CD4-positive, alpha-beta T cell treated with Interleukin-1 beta for 1 hour (primary cell): ENCODE data around the gene MB21D2.

Experiments
- DNase-seq, 2 donors: peaks; one replicate each; pipeline ENCODE4 v3.0.0-alpha.2; 2020 to 2022

Gene MB21D2

DNA sequence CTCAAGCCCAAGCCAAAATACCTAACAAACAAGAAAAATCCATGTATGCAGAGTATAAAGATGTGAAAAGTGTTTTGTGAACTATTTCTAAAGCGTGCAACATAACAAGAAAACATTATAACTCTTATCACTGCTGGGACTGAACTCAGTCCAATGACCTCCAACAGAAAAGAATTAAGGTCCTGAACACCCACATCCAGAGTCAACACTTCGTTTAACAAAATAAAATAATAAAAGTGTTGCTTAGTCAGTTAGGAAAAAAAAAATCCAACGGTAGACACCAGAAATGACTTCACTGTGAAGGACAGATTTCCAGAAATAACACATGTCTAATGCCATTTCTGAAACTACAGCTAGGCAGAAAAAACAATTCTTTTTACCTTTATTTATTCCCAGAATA, 28.0 kb downstream of the MB21D2 start:
- no peak for DNase-seq

DNA sequence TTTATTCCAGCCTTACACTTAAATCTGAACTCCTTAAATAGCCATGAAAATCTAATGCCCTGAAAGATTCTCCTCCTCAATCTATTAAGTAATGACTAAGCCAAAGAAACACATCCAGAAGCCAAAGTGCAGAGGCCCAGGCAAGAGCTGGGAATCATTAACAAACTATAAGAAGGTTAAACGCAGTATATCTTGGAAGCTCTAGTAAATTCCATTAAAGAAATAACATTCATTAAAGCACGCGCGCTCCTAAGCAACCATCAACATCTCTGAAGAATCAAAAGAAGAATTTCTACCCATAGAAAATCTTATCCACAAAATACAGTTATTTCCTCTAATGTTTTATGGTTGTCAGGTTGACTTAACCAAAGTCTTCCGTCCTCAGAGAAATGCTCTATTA, 29.5 kb downstream of the MB21D2 start:
- no peak for DNase-seq

DNA sequence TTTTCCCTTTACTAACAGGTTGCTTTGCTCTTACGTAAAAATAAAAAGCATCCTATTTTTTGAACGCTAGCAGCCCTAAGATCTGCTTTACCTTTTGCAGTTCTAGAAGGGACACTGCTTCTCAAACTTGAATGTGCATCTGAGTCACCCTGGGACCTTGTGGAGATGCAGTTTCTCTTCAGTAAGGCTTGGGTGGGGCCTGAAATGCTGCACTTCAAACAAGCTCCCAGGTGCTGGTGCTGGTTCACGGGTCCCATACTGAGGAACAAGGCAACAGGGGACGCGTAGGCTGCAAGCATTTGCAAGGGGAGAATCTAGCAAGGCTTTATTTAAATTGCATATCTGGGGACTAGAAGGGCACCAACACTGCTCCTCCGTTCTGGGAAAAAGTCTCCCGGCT, 30.0 kb downstream of the MB21D2 start:
- no peak for DNase-seq

DNA sequence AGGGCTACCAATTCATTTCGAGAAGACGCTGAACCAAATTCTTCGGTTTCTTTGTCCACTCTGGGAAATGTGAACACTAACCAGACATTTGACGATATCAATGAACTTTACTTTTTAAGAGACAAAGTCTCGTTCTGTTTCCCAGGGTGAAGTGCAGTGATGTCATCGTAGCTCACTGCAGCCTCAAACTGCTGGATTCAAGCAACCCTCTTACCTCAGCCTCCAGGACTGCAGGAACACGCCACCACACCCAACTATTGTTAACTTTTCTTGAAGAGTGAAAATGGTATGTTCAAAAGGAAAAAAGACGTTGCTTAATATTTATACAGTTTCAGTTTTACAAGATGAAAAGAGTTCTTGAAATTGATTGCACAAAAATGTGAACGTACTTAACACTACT, 30.6 kb downstream of the MB21D2 start:
- no peak for DNase-seq

DNA sequence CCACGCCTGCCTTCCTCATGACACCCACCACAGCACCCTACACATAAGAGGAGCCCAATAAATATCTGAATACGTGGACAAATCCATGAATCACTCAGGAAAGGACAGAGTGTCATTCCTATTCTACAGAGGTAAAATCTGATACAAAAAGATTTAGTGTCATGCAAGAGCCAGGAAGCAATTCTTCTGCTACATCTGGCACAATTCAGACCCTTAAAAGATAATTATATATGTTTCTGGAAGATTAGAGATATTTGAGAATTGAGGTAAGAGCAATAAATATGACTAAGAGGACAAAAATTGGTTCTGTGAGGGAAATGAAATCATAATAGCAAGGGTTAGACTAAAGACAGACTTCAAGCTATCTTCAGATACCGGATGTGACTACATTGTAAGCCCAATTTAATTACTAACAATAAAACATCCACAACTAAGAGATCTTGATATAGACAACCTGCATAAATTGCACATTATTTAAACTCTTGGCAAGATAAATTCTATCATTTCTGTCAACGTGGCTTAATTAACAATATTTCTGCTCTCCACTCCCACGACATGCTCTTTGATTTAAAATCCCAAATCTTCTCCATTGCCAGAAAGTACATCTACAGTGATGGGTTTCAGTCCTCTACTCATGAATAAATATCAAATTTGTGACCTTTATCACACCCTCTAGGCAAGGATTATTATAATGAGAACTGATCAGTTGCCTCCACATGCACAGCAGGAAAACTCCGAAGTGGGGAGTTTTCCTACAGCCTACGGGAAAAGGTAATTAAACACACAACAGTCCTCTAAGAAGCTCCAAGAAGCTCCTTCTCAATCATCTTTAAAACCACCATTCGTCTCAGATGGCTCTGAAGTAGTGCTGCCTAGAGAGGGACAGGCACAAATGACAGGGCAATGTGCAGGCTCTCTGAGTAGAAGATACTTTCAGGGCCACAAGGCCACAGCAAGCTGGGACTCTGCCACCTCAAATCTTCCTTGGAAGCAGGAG, 32.6 kb downstream of the MB21D2 start:
- DNase-seq, result no peak

DNA sequence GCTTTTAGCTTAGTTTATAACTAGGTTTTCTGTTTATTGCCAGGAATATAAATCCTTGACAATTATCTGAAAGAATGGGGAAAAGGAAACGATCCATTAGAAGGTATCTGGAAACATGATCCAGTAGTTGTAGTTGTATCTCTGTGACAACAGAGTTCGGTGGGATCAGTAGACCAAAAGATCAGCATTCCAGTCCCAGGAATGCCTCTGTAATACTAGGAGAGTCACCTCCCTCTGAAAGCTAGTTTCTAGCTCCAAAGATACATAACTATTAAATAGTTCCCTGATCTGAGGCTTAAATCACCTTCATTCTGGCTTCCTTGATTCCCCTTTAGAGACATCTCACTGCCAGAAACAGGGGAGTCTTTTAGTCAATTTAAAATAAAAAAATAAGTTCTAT, 34.1 kb downstream of the MB21D2 start:
- DNase-seq, result no peak

DNA sequence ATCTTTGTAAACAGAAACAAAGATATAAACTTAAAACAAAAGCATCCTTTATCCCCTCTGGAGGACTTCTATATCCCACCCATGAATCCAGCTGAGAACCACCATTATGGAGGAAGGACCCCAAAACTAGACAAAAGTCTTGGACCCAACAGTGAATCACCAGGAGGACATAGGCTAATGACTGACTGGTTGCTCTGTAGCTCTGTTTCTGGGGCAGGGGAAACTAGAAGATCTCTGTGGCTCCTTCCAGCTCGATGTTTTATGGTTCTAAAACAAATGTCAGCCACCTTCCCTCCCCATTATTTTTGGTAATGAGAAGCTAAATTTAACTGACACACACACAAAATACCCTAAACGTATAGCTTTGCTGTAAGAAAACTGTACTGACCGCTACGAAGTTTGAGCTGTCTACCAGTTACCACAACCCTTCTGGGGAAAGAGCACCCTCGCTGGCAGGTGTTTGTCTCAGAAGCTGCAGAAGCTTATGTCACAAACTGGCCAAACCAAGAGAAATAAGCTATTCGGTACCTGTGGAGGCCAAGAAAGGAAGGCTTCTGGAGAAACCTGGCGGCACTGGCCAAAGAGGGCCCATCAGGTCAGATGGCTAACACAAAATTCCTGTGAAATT, 36.4 kb downstream of the MB21D2 start:
- no peak for DNase-seq

DNA sequence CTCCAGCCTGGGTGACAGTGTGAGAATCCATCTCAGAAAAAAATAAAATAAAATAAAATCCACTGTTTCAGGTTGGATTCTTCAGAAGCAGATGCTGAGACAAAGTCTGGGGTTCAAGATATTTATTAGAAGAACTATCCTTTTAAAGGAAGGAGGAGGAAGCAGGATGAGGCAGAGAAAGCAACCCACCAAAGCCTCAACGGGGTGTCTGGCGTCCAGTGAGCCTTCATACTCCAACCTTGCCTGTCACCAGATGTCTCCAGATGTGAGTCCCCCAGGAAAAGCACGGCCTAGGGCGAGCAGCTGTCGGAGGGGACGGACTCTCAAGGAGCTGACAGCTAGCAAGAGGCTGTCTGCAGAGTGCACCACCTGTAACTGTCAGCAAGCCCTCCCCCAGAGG, 37.3 kb downstream of the MB21D2 start:
- no peak for DNase-seq

DNA sequence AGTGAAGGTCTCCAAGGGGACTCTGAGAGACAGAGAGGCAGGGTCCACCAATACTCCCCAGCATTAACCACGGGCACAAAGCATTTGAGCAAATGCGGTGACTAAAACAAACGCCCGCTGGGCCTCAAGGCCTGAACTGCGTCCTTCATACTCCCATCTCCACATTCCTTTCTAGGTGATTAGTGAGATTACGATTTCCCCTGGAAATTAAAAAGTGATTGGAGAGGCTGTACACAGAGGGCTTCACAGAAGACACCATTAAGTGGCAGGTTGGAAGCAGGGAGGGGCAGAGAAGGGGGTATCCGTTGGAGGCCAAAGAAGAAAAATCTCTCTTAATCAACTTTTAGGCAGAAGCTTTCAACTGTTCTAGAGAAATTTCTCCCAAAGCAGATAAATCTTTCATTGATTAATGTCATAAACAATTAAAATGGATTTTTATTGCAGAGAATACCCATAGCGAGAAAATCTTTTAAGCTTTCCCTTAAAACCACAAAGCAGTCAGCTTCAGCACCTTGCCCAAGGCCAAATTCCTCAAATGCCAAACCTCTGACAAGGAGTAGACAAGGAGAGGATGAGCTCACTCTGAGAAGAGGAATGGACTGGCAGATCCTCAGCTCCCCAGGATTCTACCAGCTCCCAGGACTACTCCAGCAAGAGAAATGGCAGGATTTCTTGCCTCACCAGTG, 38.2 kb downstream of the MB21D2 start:
- DNase-seq, result no peak

DNA sequence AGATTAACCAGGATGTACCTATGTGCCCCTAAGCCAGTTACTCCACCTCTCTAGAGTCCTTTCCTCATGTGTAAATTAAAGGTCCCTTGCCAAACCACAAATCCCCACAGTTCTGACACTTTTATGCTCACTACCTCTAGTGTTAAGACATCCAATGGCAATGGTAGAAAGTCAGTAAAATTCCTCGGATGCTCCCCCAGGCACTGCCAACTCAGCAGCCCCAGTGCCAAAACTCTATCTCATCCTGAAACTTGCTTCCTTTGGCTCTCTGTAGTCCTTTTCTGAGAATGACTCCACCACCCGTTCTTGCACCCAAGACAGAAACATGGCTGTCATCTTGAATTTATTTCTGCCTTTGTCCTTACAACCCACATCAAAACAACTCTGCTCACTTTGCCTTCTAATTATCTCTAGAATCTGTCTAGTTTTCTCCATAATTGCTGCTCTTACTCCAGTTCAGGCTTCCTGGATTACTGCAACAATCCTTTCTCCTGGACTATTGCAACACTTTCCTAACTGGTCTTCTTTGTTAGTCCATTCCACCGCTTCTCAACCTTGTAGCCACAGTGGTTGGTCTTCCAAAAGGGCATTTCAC, 41.6 kb downstream of the MB21D2 start:
- no peak for DNase-seq

DNA sequence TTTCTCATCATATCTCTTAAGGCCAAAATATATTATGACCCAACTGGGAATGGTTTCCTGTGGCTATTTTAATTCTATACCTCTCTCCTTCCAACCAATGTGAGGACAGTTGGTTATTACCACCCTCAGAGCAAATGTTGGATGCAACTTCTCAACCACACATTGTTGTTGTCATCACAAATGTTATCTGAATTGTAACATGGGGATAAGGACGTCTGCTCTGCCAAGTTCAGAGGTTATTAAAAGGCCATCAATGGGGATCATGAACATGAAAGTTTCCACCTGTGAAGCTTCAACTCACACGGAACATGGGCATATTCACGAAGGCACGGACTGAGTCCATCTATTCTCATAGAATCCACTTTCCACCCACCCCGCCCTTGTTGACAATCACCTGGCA, 46.8 kb downstream of the MB21D2 start:
- DNase-seq, result no peak

DNA sequence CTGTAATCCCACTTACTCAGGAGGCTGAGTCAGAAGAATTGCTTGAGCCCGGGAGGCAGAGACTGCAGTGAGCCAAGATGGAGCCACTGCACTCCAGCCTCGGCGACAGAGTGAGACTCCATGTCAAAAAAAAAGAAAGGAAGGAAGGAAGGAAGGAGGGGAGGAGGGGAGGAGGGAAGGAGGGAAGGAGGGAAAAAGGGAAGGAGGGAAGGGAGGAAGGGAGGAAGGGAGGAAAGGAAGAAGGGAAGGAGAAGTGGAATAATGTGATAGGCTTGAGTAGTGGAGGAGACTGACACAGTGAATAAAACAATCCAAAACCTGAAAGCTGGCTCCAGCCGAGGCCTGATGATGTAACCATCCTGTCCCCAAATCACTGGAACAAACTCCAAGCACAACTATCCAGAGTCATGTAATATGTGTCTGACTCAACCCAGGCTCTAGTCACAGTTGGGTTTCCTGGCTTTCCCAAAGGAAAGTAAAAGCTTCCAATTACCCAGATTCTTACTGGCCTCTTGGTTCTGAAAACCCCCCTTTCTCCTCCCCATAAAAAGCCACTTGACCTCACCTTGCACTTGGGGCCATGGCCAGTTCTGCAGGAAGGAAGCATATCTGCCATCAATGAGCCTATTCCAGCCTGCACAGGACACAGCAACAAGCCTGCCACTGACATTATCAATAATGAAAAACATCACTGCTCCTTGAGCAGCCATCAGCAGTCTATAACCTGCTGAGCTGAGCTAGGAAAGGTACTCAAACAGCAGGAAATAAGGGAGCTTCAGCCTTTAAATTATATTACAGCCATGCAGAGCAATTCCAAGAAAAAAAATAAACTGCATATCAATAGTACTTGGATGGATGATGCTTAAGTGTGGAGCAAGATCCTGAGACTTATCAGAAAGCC, 48.3 kb downstream of the MB21D2 start:
- DNase-seq, result no peak

DNA sequence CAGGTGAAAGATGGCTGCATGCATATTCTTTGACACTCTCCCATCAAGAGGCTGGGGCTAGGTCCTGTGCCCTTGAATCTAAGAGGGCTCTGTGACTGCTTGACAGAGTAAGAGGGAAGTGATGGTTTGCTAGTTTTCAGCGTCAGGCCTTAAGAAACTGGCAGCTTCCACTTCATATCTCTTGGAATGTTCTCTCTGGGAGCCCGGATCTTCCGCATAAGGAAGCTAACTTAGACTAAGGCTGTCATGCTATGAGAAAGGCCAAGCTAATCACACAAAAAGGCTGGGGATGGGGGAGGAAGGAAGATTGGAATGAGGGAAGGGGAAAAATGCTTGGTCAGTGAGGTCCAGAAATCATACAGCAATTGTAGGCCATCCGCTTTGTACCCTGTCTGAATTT, 50.0 kb downstream of the MB21D2 start:
- no peak for DNase-seq

DNA sequence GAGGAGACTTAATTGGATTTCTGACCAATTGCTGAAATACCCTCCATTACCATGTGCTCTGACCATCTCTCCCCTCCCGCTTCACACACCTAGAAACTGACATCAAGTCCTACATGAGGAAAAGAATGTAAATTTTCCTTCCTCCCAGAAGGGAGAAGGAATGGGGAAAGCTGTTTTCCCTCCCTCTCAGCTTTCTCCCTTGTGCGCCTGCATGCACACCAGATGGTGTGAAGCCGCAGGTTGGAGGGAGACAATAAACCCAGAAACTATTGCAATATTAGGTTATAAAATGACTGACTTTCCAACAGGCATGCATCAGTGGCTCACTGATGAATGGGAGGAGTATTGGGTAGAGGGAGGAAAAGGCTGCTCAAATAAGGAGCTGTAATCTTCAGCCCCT, 50.9 kb downstream of the MB21D2 start:
- DNase-seq, result no peak

DNA sequence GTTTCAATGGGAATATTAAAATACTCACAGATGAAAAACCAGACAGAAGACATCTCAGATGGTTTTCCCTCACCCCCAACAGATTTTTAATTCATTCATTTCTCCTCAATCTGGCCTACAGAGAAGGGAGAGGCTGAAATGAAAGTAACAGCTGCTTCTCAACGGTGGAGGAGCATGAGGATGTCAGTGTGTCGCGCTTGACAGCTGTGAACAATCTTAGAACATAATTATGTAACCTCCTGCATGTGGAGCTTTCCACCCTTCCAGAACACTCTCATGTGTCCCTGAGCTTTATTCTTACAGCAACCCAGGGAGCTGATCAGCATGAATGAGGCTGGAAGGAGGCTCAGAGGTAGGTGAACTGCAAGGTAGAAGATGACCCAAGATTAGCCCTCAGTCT, 52.7 kb downstream of the MB21D2 start:
- DNase-seq, result no peak

DNA sequence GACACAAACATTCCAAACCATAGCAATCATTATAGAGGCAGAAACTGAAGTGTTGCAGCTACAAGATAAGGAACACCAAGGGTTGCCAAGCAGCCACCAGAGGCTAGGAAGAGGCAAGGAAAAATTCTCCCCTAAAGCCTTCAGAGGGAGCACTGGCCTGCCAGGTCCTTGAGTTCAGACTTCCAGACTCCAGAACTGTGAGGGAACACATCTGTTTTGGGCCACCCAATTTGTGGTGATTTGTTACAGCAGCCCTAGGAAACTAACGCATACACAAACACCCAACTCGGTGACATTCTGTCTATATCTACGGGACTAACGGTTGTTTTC, 54.6 kb downstream of the MB21D2 start:
- DNase-seq, result no peak

DNA sequence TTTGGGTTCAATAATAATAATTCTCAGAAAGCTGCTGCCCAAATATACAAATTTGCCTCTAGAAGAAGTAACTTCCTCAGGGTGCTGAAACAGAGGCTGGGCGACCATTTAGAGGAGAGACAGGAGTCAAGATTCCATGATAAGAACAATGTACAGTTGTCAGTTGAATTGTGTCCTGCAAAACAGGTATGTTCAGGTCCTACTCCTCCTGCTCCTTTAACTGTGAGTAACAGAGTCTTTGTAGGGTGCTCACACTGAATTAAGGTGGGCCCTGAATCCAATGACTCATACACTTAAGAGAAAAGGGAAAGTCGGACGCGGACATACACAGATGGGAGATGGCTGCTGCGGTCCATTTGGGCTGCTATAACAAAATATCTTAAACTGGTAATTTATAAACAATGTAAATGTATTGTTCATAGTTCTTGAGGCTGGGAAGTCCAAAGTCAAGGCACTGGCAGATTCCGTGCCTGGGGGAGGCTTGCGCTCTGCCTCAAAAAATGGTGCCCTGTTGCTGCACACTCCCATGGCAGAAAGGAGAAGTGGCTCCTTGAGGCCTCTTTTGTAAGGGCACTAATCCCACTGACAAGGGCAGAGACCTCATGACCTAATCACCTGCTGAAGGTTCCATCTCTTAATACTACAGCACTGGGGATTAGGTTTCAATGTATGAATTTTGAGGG, 55.1 kb downstream of the MB21D2 start:
- DNase-seq, result no peak

DNA sequence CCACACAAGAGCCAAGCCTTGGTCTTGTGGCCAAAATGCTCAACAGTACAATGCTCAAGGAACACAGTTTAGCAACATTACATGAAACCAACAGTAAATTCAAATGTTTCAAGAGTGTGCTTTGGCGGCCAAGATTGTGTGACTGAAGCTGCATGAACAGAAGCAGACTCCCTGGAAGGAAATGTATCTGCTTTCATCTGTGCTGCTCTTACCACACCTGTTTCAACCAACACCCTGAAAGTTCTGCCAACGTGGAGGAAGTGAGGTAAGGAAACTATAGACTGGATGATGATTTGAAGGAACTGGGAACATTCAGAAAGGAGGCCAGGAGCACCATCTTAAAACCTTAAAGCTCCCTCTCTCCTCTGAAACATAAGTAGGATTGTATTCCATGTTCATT, 55.7 kb downstream of the MB21D2 start:
- no peak for DNase-seq

DNA sequence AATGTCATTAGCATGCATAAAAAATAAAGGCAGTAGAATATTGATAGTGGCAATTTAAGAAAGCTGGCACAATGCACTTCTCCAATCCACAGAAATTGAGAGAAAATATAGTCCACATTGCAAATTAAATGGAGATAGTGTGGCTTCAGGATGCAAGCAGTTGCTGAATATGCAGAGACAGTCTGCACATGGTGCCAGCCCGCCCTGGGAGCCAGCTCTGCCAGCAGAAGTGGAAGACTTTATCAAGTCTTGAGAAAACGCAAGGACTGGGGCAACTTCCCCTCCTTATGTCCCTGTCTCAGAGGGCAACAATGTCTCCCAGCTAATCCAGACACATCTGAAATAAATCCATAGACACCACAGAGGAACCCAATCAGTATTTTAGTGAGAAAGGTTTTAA, 57.2 kb downstream of the MB21D2 start:
- no peak for DNase-seq

DNA sequence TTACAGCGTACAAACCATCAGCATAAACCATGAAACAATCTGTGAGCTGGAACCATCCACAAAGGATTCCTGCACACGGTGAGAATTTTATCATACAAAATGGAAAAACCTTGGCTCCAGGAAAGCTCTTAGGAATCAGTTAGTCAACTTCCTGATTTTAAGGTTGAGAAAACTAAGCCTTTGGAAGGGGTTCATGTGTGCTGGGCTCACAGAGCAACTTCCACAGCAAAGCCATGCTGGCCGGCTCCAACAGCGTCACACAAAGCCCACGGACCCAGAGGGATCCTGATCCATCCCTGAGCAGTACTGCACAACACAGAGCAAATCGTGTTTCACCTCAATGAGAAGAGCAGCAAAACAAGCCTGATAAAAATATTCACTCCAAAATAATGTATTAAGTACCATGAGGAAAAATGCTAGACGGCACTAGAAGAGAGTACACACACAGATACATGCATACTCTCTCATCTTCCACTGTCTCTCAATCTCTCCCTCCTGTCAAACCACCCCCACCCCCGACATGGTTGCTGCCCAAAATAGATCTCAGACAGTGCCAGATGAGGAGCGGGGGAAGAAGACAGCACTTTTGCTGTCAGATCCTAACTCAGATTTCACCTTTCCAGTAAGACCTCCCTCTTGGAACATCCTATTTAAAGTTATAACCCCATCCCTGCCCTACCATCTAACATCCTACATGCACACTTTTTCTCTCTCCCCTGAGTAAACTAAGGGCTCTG, 58.6 kb downstream of the MB21D2 start:
- no peak for DNase-seq

DNA sequence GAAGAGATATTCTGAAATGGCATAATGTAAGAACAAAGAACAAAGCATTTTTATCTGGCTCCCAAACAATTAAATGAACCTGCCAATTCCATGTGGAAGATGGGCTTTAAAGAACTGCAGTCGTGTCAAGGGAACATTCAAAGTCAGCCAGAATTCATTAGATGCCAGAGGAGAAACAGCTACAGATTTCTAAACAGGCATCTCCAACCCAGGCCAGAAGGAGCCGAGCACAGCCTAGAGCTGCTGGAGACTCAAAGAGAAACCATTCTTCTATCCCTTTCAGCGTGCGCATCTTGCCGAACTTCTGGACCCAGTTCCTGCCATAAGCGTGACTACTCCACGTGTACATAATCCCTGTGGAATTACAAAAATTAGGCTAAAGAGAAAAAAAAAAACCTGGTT, 60.4 kb downstream of the MB21D2 start:
- DNase-seq, result no peak
